HG03575 (cell line): ENCODE data around the gene IRF9.
"Not testable (repeated sequence)": the region's sequence is repeated elsewhere in the genome, so short reads cannot be mapped to it uniquely, and the experiment has no call there.

Source experiments
- ATAC-seq: cut with Tn5 transposase; IDR thresholded peaks from one replicate; pipeline ENCODE4 v1.9.1; 2021; ENCODE audit not compliant: unreplicated experiment, insufficient number of reproducible peaks, low FRiP score; ENCODE audit errors: extremely low read depth

Gene IRF9

GRCh38 chr14:24185741-24186140, 24.7 kb downstream of the IRF9 start:
- no peak for ATAC-seq

- ATAC-seq = no peak
Measured at GRCh38 chr14:24186831-24187538, 25.9 kb downstream of the IRF9 start.

GRCh38 chr14:24187539-24187915, 26.5 kb downstream of the IRF9 start:
- no peak for ATAC-seq

- ATAC-seq = peak; percentile 62
Measured at GRCh38 chr14:24188251-24189058, 27.4 kb downstream of the IRF9 start, which contains the start of gene IPO4. Gene IPO4 (minus strand): TSS chr14:24188816. CDS start chr14:24188787, 29 bp downstream.

GRCh38 chr14:24189059-24189375, 28.0 kb downstream of the IRF9 start:
- ATAC-seq = no peak

- no peak for ATAC-seq
Measured at GRCh38 chr14:24189460-24189859, 28.4 kb downstream of the IRF9 start.

- no peak for ATAC-seq
Measured at GRCh38 chr14:24190416-24190815, 29.4 kb downstream of the IRF9 start.

- ATAC-seq = no peak
Measured at GRCh38 chr14:24192933-24193332, 31.9 kb downstream of the IRF9 start.

- ATAC-seq = no peak
Measured at GRCh38 chr14:24194186-24194872, 33.3 kb downstream of the IRF9 start.

GRCh38 chr14:24194873-24195185, 33.8 kb downstream of the IRF9 start:
- no peak for ATAC-seq

GRCh38 chr14:24195186-24196070, 34.4 kb downstream of the IRF9 start, which contains the start of gene TM9SF1:
Gene TM9SF1 (minus strand): TSS chr14:24195441. CDS start chr14:24195019, 422 bp downstream.
- ATAC-seq = peak; percentile 46

- ATAC-seq = no peak
Measured at GRCh38 chr14:24196071-24197055, 35.3 kb downstream of the IRF9 start.

GRCh38 chr14:24197056-24197450, 36.0 kb downstream of the IRF9 start:
- ATAC-seq = no peak

GRCh38 chr14:24198814-24199524, 37.9 kb downstream of the IRF9 start:
- no peak for ATAC-seq

- not testable (repeated sequence) for ATAC-seq
Measured at GRCh38 chr14:24202538-24202937, 41.5 kb downstream of the IRF9 start.

GRCh38 chr14:24203249-24203886, 42.3 kb downstream of the IRF9 start:
- ATAC-seq = not testable (repeated sequence)
